GM12864 (cell line): Measurements from ENCODE around the gene RNF34.

Experiments used
- DNase-seq: peaks from one replicate; pipeline ENCODE4 v3.0.0-alpha.2; 2011; ENCODE audit warnings: low read depth
- H3K4me3 ChIP-seq: 2 replicates; pipeline ENCODE4 v1.5.1; 2011; ENCODE audit warnings: mild to moderate bottlenecking, low read depth, low read length, control low read depth
- TF ChIP-seq, protein P1 (sequence below): IDR thresholded peaks from 2 replicates; pipeline ENCODE4 v1.5.1; 2011; ENCODE audit warnings: low read depth, mild to moderate bottlenecking, moderate library complexity, low read length, control low read depth, inconsistent platforms; ENCODE audit errors: missing control alignments

Gene RNF34

DNA sequence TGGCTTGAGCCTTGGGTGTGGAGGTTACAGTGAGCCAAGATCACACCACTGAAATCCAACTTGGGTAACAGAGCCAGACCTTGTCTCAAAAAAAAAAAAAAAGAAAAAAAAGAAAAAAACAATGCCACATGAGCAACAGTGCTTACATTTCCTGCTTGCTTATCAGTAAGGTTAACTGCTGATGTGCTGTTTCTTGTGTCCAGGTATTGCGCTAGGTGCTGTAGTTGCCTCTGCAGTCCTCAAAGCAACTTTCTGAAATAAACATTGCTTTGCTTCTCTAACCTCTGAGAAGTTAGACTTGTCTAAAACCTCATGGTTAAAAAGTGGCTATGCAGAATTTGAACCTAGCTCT, 24.7 kb downstream of the RNF34 start:
- TF ChIP-seq, protein P1, sequence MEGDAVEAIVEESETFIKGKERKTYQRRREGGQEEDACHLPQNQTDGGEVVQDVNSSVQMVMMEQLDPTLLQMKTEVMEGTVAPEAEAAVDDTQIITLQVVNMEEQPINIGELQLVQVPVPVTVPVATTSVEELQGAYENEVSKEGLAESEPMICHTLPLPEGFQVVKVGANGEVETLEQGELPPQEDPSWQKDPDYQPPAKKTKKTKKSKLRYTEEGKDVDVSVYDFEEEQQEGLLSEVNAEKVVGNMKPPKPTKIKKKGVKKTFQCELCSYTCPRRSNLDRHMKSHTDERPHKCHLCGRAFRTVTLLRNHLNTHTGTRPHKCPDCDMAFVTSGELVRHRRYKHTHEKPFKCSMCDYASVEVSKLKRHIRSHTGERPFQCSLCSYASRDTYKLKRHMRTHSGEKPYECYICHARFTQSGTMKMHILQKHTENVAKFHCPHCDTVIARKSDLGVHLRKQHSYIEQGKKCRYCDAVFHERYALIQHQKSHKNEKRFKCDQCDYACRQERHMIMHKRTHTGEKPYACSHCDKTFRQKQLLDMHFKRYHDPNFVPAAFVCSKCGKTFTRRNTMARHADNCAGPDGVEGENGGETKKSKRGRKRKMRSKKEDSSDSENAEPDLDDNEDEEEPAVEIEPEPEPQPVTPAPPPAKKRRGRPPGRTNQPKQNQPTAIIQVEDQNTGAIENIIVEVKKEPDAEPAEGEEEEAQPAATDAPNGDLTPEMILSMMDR = no peak
- DNase-seq = no peak

DNA sequence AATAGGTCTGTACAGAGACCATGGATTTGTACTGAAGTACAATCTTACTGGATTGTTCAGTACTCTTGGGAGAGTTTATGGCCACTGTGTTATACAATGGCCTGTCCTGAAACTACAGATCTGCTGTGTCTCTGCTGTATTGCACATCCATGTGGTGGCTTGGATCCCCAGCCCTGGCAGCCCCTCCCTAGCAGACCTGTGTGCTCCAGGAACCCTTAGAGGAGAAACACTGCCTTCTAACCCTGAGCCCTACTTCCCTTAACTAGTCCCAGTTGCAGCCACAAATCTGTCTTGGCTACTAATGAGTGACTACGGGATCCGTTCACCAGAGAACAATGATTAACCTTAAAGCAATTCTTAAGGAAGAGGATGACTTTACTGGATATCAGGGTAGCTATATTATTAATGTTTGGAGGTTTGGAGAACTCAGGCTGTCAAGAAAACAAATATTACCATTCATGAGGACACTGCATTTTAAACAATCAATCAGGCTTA, 27.7 kb downstream of the RNF34 start:
- no peak overlapping the region for H3K4me3 ChIP-seq
- DNase-seq = no peak
- TF ChIP-seq, protein P1 = no peak

More for the DNA sequence above, 24.7 kb downstream of the RNF34 start:
- H3K4me3 ChIP-seq = no peak overlapping the region

- TF ChIP-seq, protein P1 = no peak
- no peak for DNase-seq
- no peak overlapping the region for H3K4me3 ChIP-seq
Measured at GRCh38 chr12:121428883-121429282, 29.0 kb downstream of the RNF34 start.

- TF ChIP-seq, protein P1 = no peak
- DNase-seq = no peak
- H3K4me3 ChIP-seq = no peak overlapping the region
Measured at GRCh38 chr12:121430833-121431415, 31.0 kb downstream of the RNF34 start.

DNA sequence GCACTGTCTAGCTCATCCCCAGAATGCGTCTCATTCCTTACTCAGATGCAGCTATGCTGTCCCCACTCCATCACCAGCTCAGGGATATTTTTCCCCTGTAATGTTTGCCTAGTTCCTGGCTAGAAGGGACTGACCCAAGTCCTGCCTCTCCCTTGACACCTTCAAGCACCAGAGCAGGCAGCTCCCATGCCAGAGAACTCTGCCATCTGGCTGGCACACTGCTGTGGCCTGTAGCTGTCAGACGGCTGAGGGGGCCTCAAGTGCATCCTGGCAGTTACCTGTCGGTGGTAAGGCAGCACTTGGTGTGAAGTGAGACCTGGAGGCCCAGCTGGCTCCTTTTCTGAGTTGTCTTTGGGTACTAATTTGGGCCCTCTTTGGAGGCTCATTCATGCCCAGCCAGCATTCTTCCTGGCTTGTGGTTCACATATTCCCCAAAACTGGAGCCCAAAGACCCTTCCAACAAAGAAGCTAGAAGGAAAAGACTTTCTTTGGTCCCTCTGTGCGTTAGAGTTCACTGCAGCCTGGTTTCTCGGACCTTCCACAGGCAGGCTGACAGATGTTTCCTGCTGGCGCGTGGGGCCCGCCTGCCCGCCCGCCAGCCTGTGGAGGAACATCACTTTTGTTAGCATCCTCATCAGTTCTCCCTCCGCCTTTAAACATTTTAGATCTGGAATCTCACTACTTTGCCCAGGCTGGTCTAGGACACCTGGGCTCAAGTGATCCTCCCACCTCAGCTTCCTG, 33.0 kb downstream of the RNF34 start:
- TF ChIP-seq, protein P1 = no peak
- H3K4me3 ChIP-seq = no peak overlapping the region
- no peak for DNase-seq

DNA sequence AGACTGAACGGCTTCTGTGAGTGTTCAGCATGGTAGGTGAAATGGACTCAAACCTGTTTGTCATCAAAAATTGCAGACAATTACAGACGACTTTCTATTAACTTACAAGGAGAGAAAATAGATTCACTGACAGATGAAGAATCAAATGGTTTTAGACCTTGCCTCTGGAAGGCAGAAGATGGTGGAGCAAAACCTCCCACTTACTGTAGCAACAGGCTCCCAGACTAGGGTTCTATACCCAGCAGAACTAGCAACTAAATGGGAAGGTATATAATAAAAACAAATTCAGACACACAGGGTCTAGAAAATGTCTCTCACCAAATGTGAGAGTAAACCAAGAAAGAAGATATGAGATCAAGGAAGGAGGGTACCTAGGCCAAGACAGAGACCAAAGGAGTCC, 36.8 kb downstream of the RNF34 start:
- no peak overlapping the region for H3K4me3 ChIP-seq
- DNase-seq = no peak
- TF ChIP-seq, protein P1 = no peak
